ENCODE results near the gene ESPL1. TPM values are rescaled to one million over a fixed set of nuclear protein-coding genes. Genes with fewer than 3 reads are reported as not detected.

ESPL1 gene
- polyA plus RNA-seq, 2 of the 4 experiments (the other 2 are of a cell fraction) = 10.0 to 16.5 TPM

- H3K27ac ChIP-seq = no peak overlapping the region
- ChIA-PET POLR2A (no interaction called here), CTCF (interaction anchor here (0.8 to 13.0 kb wide), 12 partner anchors 9 to 179 kb away, joined by 3 to 137 read pairs (median 4); partner anchors contain the start of gene AAAS)
- no peak overlapping the region for H3K4me2 ChIP-seq
- DNase-seq (ENCODE audit: low read depth in 1 of 2, low spot score in 1 of 2) (no peak), ATAC-seq (peak in 1 of 2 experiments; percentile 21; a peak in 1 of 6 replicates), FAIRE-seq (no peak)
- no peaks in the 10 kb centered on the region for H3K9me3 ChIP-seq
- H3K4me1 ChIP-seq = no peaks in the 10 kb centered on the region
- WGBS (ENCODE audit: missing lambda C conversion rate) = 33% methylated on average over 1 of the region's 1 CpG
- no peak overlapping the region for H3K4me3 ChIP-seq
- TF ChIP-seq SREBF2 (IDR thresholded peaks at IDR 0.05) (no peak), KDM1A (IDR thresholded peaks at IDR 0.05; ENCODE audit: low read depth) (no peak), ZSCAN20 (CRISPR knock-in tag; IDR thresholded peaks at IDR 0.05) (no peak)
- TF ChIP-seq, protein P1, sequence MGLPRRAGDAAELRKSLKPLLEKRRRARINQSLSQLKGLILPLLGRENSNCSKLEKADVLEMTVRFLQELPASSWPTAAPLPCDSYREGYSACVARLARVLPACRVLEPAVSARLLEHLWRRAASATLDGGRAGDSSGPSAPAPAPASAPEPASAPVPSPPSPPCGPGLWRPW (IDR thresholded peaks at IDR 0.05) = no peak
Observed at GRCh38 chr12:53244337-53244736, 23.8 kb upstream of the ESPL1 start.

DNA sequence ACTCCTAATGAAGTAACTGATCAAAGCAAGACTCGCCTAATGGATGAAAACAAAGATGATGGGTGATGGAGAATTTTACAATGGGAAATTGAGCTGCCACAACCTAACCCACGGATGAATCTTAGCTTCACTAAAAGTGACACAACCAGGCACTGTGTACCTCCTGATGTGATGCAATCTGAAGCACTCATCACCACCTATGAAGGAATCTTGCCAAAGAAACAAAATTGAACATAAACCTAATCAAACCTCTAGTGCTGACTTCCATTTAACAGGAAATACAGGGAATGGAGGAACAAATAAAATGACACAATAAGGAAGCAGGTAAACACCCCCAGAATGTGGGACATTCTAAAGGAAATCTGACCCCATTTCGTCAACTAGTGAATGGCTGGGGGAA lies 22.8 kb upstream of the ESPL1 start:
- ATAC-seq (no peak), FAIRE-seq (no peak), DNase-seq (ENCODE audit: low read depth in 1 of 2, low spot score in 1 of 2) (no peak)
- no peak overlapping the region for H3K4me3 ChIP-seq
- H3K9me3 ChIP-seq = no peaks in the 10 kb centered on the region
- no peaks in the 10 kb centered on the region for H3K4me1 ChIP-seq
- 49% methylated on average over 3 of the region's 3 CpGs for WGBS (ENCODE audit: missing lambda C conversion rate)
- no peak overlapping the region for H3K4me2 ChIP-seq
- ChIA-PET CTCF (interaction anchor here (0.6 to 13.0 kb wide), 10 partner anchors 11 to 180 kb away, joined by 3 to 137 read pairs (median 4); partner anchors contain the start of gene SOAT2), POLR2A (no interaction called here)
- H3K27ac ChIP-seq = no peak overlapping the region
- TF ChIP-seq JUNB (IDR thresholded peaks at IDR 0.05) (no peak), CHD2 (IDR thresholded peaks at IDR 0.05; ENCODE audit: low read length, partially characterized antibody) (no peak), NR3C1 (IDR thresholded peaks at IDR 0.05) (no peak), GATA3 (IDR thresholded peaks at IDR 0.05; ENCODE audit: borderline replicate concordance) (no peak), PBX3 (IDR thresholded peaks at IDR 0.05) (no peak), RAD21 (conservative IDR thresholded peaks at IDR 0.05 in 1 of 2, IDR thresholded peaks at IDR 0.05 in 1 of 2) (no peak), SMC3 (IDR thresholded peaks at IDR 0.05) (no peak)
- TF ChIP-seq, protein P1 (IDR thresholded peaks at IDR 0.05) = no peak

- ChIA-PET CTCF (interaction anchor here (0.6 to 12.8 kb wide), 29 partner anchors 9 to 260 kb away, joined by 3 to 216 read pairs (median 5); partner anchors contain the start of genes ESPL1 and ITGB7), POLR2A (interaction anchor here (1.0 to 1.4 kb wide), 3 partner anchors 31 to 48 kb away, joined by 4 to 15 read pairs (median 4); partner anchors contain the start of genes MYG1 and PFDN5)
- Histone ChIP-seq H3K4me1 (peaks cover 16% of the 10 kb centered on the region), H3K4me2 (peak overlapping the region; percentile 94), H3K9me3 (no peaks in the 10 kb centered on the region), H3K4me3 (peak overlapping the region; percentile 90), H3K27ac (peak overlapping the region; percentile 91 to 94)
- WGBS (ENCODE audit: missing lambda C conversion rate) = 4% methylated on average over 20 of the region's 51 CpGs
- FAIRE-seq (no peak), ATAC-seq (peak; percentile 90 to 92), DNase-seq (ENCODE audit: low read depth in 1 of 2, low spot score in 1 of 2) (peak; percentile 83 to 87)
- TF ChIP-seq CHD2 (IDR thresholded peaks at IDR 0.05; ENCODE audit: low read length, partially characterized antibody) (no peak), FOXS1 (CRISPR knock-in tag; IDR thresholded peaks at IDR 0.05) (no peak), ELK1 (IDR thresholded peaks at IDR 0.05; ENCODE audit: low read depth, low read length) (no peak), TP53 (CRISPR knock-in tag; IDR thresholded peaks at IDR 0.05) (no peak), MAFK (IDR thresholded peaks at IDR 0.05; ENCODE audit: partially characterized antibody) (no peak), RAD21 (conservative IDR thresholded peaks at IDR 0.05 in 1 of 2, IDR thresholded peaks at IDR 0.05 in 1 of 2) (peak; percentile 64 to 69), EP300 (IDR thresholded peaks at IDR 0.05) (no peak), MAX (IDR thresholded peaks at IDR 0.05) (peak; percentile 69; the same call in 1 of the 2 replicates), CBX2 (IDR thresholded peaks at IDR 0.05; ENCODE audit: borderline replicate concordance, low read depth) (no peak), HEYL (CRISPR knock-in tag; IDR thresholded peaks at IDR 0.05) (no peak), ZNF302 (CRISPR knock-in tag; IDR thresholded peaks at IDR 0.05) (no peak), CTCF (IDR thresholded peaks at IDR 0.05) (peak; percentile 47), SREBF2 (IDR thresholded peaks at IDR 0.05) (no peak), JUNB (IDR thresholded peaks at IDR 0.05) (no peak), EHMT2 (IDR thresholded peaks at IDR 0.05; ENCODE audit: low read depth) (no peak), CBX8 (IDR thresholded peaks at IDR 0.05) (no peak), ESRRA (IDR thresholded peaks at IDR 0.05; ENCODE audit: borderline replicate concordance, low read length) (no peak), POLR2AphosphoS2 (conservative IDR thresholded peaks at IDR 0.05; ENCODE audit: low read length) (no peak), KDM5A (IDR thresholded peaks at IDR 0.05) (peak; percentile 93), RNF2 (IDR thresholded peaks at IDR 0.05; ENCODE audit: borderline replicate concordance, low read depth) (no peak), NR3C1 (IDR thresholded peaks at IDR 0.05) (no peak), TFCP2L1 (CRISPR knock-in tag; IDR thresholded peaks at IDR 0.05) (no peak)
Observed at GRCh38 chr12:53251477-53252348, 16.4 kb upstream of the ESPL1 start.
